Smooth muscle cell (in vitro differentiated cells): ENCODE measurements around the gene CAD. TPM values are rescaled to one million over a fixed set of nuclear protein-coding genes. Genes with fewer than 3 reads are reported as not detected.

Source experiments
- DNase-seq: peaks from one replicate; lab custom pipeline; 2025; ENCODE audit not compliant: unreplicated experiment; lab: John Stamatoyannopoulos, UW
- H2AFZ ChIP-seq: fragments of 200-600 bp; sonication (generic); 2 replicates; pipeline ENCODE4 v1.6.0; 2016; ENCODE audit warnings: antibody characterized with exemption, low read depth, mild to moderate bottlenecking
- H3F3A ChIP-seq: fragments of 200-600 bp; sonication (generic); 2 replicates; pipeline ENCODE4 v1.6.0; 2017; ENCODE audit warnings: antibody characterized with exemption, low read depth
- H3K27ac ChIP-seq: fragments of 200-600 bp; sonication (generic); 2 replicates; pipeline ENCODE4 v1.5.1; 2016; ENCODE audit warnings: low read depth, mild to moderate bottlenecking
- H3K27me3 ChIP-seq: fragments of 200-600 bp; sonication (generic); 2 replicates; pipeline ENCODE4 v1.6.1; 2016; ENCODE audit warnings: low read depth, mild to moderate bottlenecking
- H3K36me3 ChIP-seq: fragments of 200-600 bp; sonication (generic); 2 replicates; pipeline ENCODE4 v1.5.1; 2016; ENCODE audit warnings: low read depth
- H3K4me1 ChIP-seq: fragments of 200-600 bp; sonication (generic); 2 replicates; pipeline ENCODE4 v1.5.1; 2016; ENCODE audit warnings: low read depth
- H3K4me2 ChIP-seq: fragments of 200-600 bp; sonication (generic); 2 replicates; pipeline ENCODE4 v1.6.0; 2016; ENCODE audit warnings: mild to moderate bottlenecking
- H3K4me3 ChIP-seq: fragments of 200-600 bp; sonication (generic); 2 replicates; pipeline ENCODE4 v1.5.1; 2016; ENCODE audit warnings: mild to moderate bottlenecking
- H3K79me2 ChIP-seq: fragments of 200-600 bp; sonication (generic); 2 replicates; pipeline ENCODE4 v1.6.0; 2016; ENCODE audit warnings: low read depth, mild to moderate bottlenecking
- H3K9ac ChIP-seq: fragments of 200-600 bp; sonication (generic); 2 replicates; pipeline ENCODE4 v1.6.0; 2016; ENCODE audit warnings: low read depth
- H3K9me3 ChIP-seq: fragments of 200-600 bp; sonication (generic); replicated peaks from 2 replicates; pipeline ENCODE4 v1.5.1; 2016; ENCODE audit warnings: low read depth
- H4K20me1 ChIP-seq: fragments of 200-600 bp; sonication (generic); 2 replicates; pipeline ENCODE4 v1.6.0; 2016; ENCODE audit warnings: low read depth
- CTCF ChIP-seq: fragments of 200-600 bp; sonication (generic); IDR thresholded peaks from 2 replicates; pipeline ENCODE4 v1.5.1; 2017; ENCODE audit warnings: borderline replicate concordance, mild to moderate bottlenecking, antibody characterized with exemption; ENCODE audit not compliant: insufficient read depth, poor library complexity, severe bottlenecking
- WGBS: methylation state at CpG from one replicate; pipeline ENCODE4 v1.1.7; 2016; ENCODE audit warnings: low lambda C conversion rate; 5-methylcytosine and 5-hydroxymethylcytosine counted together
- polyA plus RNA-seq: library from polyadenylated mRNA; unstranded; fragments of >200 nt; fragmentation: Nextera tagmentation; extraction: Ambion mirVana; gene quantifications from 2 replicates; pipeline ENCODE4 v1.2.1, GENCODE V29; 2016
- total RNA-seq: library from RNA; depleted of rRNA; stranded (reverse); fragments of >200 nt; gene quantifications from 2 replicates; pipeline ENCODE4 v1.2.3, GENCODE V29; 2014

CAD gene
- total and polyA plus RNA-seq, 2 experiments from 2014 or later, result 20.3 to 34.3 TPM

DNA sequence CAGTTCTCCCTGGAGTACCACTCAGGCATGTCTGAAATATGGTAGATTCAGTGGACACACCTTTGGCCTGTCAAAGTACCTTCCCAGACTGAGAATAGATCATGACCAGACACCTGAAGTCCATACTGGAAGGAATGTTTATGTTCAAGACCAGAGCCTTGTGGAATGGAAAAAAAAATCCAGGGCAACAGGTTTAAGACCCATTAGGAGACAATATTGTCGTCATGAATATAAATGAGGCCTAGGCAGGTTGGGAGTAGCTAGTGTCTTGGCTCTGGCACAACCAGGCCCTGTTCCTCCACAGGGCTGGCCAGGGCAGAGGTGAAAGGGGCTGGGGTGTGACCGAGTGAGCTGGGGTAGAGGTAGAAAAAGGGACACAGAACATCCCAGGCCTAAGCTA is 18.5 kb upstream of the CAD start:
- WGBS, result 91% methylated on average over 2 of the region's 2 CpGs

DNA sequence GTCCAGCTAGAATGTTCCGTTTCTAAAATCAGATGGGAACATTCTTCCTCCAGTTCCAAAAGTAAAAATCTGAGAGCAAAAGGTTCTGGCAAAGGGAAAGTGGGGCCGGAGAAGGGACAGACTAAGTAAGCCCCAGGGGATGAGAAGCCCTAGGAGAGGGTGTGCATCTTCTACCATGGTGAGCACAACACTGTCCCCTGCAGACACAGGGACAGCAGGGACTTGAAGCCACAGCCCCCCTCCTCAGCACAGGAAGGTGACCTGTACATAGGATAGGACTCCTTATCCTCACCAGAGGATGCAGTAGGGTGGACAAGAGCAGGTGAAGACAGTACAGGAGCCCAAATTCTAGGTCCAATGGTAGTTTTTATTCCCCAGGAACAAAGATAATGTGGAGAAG is 17.9 kb upstream of the CAD start:
- H3K4me2 ChIP-seq, result no peak overlapping the region
- H3K4me3 ChIP-seq, result no peak overlapping the region
- DNase-seq, result no peak
- no peak overlapping the region for H3K27ac ChIP-seq
- no peaks in the 10 kb centered on the region for H4K20me1 ChIP-seq
- no peaks in the 10 kb centered on the region for H3F3A ChIP-seq
- H3K79me2 ChIP-seq, result no peaks in the 10 kb centered on the region
- TF ChIP-seq CTCF, result no peak
- H3K9me3 ChIP-seq, result no peaks in the 10 kb centered on the region
- H2AFZ ChIP-seq, result no peak overlapping the region
- no peaks in the 10 kb centered on the region for H3K27me3 ChIP-seq
- WGBS, result 96% methylated on average over 2 of the region's 2 CpGs
- no peak overlapping the region for H3K9ac ChIP-seq
- H3K4me1 ChIP-seq, result no peaks in the 10 kb centered on the region
- H3K36me3 ChIP-seq, result no peaks in the 10 kb centered on the region

More for the DNA sequence above, 18.5 kb upstream of the CAD start:
- no peaks in the 10 kb centered on the region for H3K27me3 ChIP-seq
- H3K36me3 ChIP-seq, result no peaks in the 10 kb centered on the region
- no peaks in the 10 kb centered on the region for H3K4me1 ChIP-seq
- H3K79me2 ChIP-seq, result no peaks in the 10 kb centered on the region
- no peak overlapping the region for H3K9ac ChIP-seq
- no peak overlapping the region for H2AFZ ChIP-seq
- no peak for DNase-seq
- no peaks in the 10 kb centered on the region for H3K9me3 ChIP-seq
- no peak for TF ChIP-seq CTCF
- no peaks in the 10 kb centered on the region for H4K20me1 ChIP-seq
- no peak overlapping the region for H3K4me3 ChIP-seq
- H3F3A ChIP-seq, result no peaks in the 10 kb centered on the region
- H3K4me2 ChIP-seq, result no peak overlapping the region
- no peak overlapping the region for H3K27ac ChIP-seq

- Histone ChIP-seq H3K79me2 (no peaks in the 10 kb centered on the region), H3K9me3 (no peaks in the 10 kb centered on the region), H4K20me1 (no peaks in the 10 kb centered on the region), H3K4me1 (no peaks in the 10 kb centered on the region), H3F3A (no peaks in the 10 kb centered on the region), H3K36me3 (no peaks in the 10 kb centered on the region), H3K4me2 (no peak overlapping the region), H3K4me3 (no peak overlapping the region), H2AFZ (no peak overlapping the region), H3K27ac (no peak overlapping the region), H3K9ac (no peak overlapping the region), H3K27me3 (no peaks in the 10 kb centered on the region)
- DNase-seq, result no peak
- WGBS, result 93% methylated on average over 7 of the region's 7 CpGs
- TF ChIP-seq CTCF, result no peak
Observed at GRCh38 chr2:27201675-27202074, 15.5 kb upstream of the CAD start.

- Histone ChIP-seq H3K27me3 (no peaks in the 10 kb centered on the region), H3K27ac (no peak overlapping the region), H3K4me2 (no peak overlapping the region), H3K9me3 (no peaks in the 10 kb centered on the region), H3K4me1 (no peaks in the 10 kb centered on the region), H2AFZ (no peak overlapping the region), H3K4me3 (no peak overlapping the region), H3K36me3 (no peaks in the 10 kb centered on the region), H4K20me1 (no peaks in the 10 kb centered on the region), H3K79me2 (no peaks in the 10 kb centered on the region), H3F3A (no peaks in the 10 kb centered on the region), H3K9ac (no peak overlapping the region)
- DNase-seq, result no peak
- WGBS, result 96% methylated on average over 2 of the region's 2 CpGs
- TF ChIP-seq CTCF, result no peak
Observed at GRCh38 chr2:27202854-27203253, 14.3 kb upstream of the CAD start.
